Colon (tissue), 2 donors: ENCODE measurements around the gene PADI3.

ENCODE experiments used
- FAIRE-seq: peaks from 2 replicates; lab custom pipeline; 2012; peaks lifted over from hg19 to GRCh38; lab: Jason Lieb, UNC
- donor health status: control.
- donor health status: control.

The PADI3 gene

GRCh38 chr1:17214876-17215544 is 33.9 kb upstream of the PADI3 start:
- FAIRE-seq, result no peak

GRCh38 chr1:17215545-17215890 is 33.4 kb upstream of the PADI3 start:
- no peak for FAIRE-seq

DNA sequence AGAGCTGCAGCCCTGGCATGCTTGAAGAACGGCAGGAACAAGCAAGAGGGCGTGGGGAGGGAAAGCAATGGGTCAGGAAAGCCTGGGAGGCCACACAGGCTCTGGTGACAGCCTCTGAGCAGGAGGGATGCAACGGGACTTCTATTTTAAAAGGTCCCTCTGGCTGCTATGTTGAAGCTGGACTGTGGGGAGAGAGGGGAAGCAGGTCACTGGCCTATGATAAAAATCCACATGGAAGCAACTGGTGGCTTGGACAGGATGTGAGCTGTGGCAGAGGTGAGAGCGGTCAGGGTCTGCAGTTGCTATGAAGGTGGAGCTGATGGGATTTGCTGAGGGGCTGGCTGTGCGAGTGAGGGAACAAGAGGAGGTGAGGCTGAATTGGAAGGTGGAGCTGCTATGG is 32.8 kb upstream of the PADI3 start:
- FAIRE-seq, result no peak

DNA sequence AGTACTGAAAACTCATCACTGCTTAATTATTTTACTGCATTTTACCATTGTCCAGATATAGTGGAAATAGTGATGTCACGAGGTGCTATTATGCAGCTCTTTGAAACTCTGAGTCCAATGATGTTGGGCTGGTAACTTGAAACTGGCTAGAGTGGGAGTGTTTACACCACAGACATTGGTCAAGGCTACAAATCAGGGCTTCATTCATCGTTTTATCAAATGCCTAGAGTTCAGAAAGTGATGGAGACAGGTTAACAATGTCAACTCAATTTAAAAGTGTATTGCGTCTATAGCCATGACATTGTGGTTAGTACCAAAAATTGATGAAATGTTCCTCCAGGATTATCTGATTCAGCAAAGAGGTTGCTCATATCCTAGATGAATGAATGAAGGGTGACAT is 31.3 kb upstream of the PADI3 start:
- FAIRE-seq, result no peak

- no peak for FAIRE-seq
These were observed 30.0 kb upstream of the PADI3 start for GRCh38 chr1:17218939-17219338.

DNA sequence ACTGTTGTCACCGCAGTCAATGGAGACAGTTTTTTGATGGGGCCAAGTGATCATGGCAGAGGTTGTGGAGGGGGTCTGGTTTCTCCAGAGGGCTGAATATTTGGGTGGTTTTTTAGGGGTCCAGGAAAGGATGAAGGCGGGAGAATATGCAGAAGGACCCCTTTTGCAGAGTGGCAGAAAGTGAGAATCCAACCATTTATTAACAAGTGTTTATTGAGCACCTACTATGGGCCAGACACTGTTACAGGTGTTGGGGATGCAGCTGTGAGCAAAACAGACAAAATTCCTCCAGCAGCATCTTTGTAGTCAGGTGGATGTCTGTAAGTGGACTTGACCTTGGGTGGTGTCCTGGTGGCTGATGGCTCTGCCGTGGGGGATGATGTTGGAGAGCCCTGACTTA is 28.6 kb upstream of the PADI3 start:
- FAIRE-seq, result no peak

DNA sequence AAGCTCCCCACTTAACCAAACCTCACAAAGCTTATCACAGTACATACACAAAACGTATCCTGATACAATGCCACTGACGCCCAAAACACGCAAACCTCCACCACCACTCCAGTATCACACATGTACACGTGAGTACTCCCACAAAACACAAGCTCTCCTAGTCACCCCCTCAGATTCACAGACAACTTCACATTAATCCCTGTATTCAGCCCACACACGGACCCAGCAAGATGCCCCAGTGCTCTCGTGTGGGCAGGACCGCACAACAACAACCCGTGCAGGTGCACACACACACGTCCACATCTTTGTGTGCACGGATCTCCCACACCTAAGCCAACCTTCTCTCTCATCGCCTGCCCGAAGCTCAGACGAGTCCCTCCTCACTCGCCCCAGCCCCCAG is 26.3 kb upstream of the PADI3 start:
- FAIRE-seq, result no peak

DNA sequence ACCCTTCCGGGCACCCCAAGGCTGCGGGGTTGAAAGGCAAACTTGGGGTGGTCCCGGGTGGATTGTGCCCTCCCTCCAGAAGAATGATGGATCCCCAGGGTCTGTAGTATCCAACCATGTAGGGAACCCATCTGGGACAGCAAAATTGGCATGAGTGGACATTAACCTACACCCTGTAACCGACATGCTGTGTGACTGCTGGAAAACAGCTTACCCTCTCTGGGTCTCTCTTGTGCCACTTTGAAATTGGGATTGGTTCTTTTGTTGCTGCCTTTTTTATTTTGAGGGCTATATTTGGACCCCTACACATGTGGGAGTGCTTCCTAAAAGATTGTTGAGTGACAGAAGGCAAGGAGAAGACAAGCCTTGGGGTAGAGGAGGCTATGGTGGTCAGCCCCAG is 24.5 kb upstream of the PADI3 start:
- no peak for FAIRE-seq

DNA sequence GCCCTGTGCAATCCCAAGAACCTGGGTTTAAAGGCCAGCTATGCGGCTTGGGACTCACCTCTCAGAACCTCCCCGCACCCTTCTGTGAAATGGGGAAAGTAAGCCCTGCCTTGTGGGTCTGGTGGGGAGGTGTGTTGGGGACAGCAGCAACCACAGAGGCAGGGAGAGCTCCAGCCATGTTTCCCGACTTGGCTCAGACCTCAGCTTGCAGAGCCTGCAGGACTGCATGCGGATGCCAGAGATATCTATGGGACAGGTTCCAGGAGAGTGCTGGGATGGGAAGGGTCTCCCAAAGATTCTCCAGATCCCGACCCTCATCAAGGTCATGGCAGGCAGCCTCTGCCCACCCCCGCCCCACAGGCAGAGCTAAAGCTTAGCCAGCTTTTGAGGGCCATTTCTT is 23.8 kb upstream of the PADI3 start:
- FAIRE-seq, result no peak

GRCh38 chr1:17227358-17227915 is 21.5 kb upstream of the PADI3 start:
- FAIRE-seq, result no peak

DNA sequence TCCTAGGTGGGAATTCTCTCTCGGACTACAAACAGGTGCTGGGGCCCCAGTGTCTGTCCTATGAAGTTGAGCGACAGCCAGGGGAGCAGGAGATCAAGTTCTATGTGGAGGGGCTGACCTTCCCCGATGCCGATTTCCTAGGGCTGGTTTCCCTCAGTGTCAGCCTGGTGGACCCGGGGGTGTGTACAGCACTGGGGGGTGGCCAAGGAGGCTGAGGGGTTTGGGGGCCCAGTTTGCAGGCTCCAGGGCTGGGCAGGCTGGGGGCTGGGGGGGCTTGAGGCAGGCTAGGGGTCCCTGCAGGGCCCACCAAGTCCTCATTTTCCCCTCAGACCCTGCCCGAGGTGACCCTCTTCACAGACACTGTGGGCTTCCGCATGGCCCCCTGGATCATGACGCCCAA is 20.3 kb upstream of the PADI3 start:
- no peak for FAIRE-seq

- FAIRE-seq, result no peak
These were observed 19.5 kb upstream of the PADI3 start for GRCh38 chr1:17229379-17229778.

- FAIRE-seq, result no peak
These were observed 18.8 kb upstream of the PADI3 start for GRCh38 chr1:17230106-17230505.

DNA sequence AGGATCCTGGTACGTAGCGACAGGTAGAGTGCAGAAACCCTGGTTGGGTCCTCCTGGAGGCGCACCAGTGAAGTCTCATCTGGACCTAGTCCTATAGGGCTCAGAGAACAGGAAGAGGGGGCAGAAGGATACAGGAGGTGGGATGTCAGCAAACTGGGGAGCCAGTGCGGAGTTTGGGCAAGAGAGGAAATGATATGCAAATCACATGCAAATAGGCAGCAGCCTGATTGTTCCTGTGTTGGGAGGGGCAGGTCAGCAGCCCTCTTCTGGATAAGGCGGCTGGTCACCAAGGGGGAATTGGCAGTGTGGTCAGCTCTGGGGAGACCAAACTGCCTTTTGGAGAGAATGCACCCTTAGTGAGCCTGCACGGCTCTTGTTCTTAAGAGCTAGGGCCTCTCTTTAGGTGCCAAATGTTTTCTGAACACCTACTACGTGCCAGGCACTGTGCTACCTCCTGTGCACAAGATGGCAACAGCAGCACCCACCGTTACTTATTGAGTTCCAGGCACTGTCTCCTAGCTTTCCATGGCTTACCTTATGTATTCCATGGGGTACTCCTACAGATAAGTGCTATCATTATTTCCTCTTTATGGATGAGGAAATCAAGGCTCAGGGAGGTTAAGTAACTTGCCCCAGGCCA is 18.1 kb upstream of the PADI3 start:
- no peak for FAIRE-seq

- no peak for FAIRE-seq
These were observed 15.9 kb upstream of the PADI3 start for GRCh38 chr1:17232759-17233661.

DNA sequence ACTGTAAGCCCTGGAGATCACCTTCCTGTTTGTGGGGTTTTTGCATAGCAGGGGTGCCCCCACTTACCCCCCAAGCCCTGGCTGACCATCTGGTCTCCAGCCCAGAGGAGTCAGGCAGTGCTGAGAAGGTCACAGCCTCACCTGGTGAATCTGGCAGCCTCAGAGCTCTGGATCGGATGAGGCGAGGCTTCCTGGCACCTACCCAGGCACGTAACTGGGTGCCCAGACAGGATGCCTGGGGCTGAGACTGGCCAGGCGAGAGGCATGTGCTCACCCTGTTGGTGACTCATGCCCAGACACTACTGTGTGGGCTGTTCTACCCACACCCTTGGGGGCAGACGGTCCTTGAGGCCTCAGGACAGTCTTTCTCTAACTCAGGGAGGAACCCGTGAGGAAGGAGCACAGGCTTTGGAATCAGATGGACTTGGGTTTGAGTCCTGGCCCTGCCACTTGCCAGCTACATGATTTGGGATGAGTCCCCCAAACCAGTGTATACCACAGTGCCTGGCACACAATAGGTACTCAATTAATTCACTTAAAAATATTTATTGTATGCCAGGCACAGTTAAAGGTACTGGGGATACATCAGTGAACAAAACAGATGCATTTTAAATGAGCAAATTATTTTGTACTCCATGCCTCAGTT is 15.1 kb upstream of the PADI3 start:
- no peak for FAIRE-seq

DNA sequence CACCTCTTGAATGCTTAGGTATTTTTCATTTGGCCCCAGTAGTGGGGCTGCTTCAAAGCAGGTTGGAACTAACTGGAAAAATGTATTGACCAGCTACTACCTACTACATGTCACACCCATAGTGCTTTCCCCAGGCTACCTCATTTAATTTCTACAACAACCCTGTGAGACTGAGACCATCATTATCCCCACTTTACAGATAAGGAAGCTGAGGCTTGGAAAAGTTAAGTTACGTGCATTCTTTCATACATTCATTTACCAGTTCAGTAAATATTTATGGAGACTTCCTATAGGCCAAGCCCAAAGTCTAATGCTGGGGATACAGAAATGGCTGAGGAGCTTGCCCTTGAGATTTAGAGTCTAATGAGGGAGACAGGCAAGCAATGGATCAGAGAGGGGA is 14.5 kb upstream of the PADI3 start:
- no peak for FAIRE-seq

DNA sequence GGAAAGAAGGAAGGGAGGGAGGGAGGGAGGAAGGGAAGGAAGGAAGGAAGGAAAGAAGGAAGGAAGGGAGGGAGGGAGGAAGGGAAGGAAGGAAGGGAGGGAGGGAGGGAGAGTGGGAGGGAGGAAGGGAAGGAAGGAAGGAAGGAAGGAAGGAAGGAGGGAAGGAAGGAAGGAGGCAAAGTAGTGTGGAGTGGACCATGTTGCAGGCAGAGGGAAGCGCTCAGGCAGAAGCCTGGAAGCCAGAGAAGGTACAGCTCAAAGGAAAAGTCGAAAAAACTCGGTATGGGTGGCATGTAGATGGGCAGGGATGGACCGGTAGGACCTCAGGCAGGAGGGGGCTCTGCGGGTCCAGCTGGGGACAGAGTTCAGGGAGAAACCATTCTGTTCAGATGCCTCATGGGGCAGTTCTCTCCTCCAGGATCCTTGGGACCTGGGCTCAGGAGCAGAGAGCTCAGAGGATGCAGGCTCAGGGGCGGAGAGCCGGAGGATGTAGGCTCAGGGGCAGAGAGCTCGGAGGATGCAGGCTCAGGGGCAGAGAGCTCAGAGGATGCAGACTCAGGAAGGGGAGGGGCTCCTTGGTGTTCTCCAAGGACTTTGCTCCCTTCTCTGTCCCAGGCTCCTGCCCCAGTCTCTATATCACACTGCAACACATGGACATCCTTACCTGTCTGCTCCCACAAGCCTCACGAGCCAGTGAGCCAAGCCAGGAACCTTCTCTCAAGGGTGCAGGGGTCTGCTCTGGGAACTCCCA is 13.6 kb upstream of the PADI3 start:
- FAIRE-seq, result no peak

DNA sequence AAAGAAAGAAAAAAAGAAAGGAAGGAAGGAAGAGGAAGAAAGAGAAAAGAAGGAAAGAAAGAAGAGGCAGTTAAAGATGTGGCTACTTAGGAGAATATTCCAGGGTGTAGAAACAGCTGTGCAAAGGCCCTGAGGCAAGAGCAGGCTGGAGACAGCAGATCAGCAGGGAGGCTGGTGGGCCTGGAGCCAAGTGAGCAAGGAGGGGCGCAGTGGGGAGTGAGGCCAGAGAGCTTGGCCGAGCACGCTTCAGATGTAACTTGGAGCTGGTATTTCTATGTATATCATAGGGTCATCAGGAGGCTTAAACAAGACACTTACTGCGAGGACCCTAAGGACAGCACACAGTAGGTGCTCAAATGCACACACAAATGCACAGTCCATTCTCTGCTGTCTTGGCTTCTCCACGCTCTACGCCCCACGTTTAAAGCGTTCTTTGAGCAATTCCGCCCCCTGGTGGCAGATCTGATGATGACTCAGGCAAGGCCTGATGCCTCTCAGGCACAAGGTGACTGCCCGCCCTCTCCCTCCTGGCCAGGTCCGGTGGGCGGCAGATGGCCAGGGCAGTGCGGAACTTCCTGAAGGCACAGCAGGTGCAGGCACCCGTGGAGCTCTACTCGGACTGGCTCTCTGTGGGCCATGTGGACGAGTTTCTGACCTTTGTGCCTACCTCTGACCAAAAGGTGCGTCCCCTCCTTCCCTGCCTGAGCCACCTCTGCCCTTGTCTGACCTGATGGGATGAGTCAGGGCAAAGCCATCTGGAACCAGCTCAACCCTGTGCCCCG is 11.9 kb upstream of the PADI3 start:
- no peak for FAIRE-seq

DNA sequence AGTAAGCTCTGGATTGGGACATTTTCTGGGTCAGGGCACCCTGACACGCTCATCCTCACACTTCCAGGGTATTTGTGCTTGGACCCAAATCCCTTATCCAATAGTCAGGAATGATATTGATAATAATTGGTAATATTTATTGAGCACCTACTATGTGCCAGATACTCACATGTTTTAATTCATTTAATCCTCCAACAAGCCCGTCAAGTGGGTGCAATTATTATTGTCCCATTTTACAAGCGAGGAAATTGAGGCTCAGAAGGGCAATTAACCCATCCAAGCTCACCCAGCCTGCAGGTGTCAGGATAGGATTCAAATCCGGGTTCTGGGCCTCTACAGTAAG is 11.4 kb upstream of the PADI3 start:
- FAIRE-seq, result no peak

DNA sequence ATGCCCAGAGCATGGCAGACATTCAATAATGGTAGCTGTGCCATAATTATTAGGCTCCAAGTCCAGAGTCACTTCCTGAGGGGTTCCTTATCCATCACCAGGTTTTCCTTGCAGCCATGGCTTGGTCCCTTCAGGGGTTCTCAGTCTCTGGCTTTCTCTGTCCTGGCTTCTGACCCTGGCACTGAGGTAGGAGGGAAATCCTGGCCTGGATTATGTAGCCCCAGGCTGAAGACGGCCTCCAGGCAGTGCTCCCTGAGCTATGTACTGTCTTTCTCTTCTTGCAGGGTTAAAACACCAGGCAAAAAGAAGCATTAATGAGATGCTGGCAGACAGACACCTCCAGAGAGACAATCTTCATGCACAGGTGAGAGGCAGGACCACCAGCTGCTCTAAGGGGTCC is 9.5 kb upstream of the PADI3 start:
- FAIRE-seq, result no peak
